Activated CD4-positive, alpha-beta T cell treated with anti-CD3 and anti-CD28 coated beads, Interleukin-2, amount 10 ng/mL, durations not matched to agents 7 days and 5 days (primary cell): ENCODE measurements around the gene LTK. TPM values are rescaled to one million over a fixed set of nuclear protein-coding genes. Genes with fewer than 3 reads are reported as not detected.

ENCODE experiments used
- CTCF ChIA-PET: fragments of 350-600 bp; sonication (Branson Sonifier 250); formaldehyde crosslinking; loops from one replicate; lab custom pipeline; 2021; ENCODE audit warnings: antibody characterized with exemption; lab: Charles Lee
- POLR2A ChIA-PET: fragments of 350-600 bp; sonication (Branson Sonifier 250); formaldehyde crosslinking; loops from one replicate; lab custom pipeline; 2021; ENCODE audit warnings: antibody characterized with exemption; lab: Charles Lee
- DNase-seq: peaks from one replicate; pipeline ENCODE4 v3.0.0-alpha.2; 2020
- H3K27ac Mint-ChIP-seq: one replicate; pipeline ENCODE4 v1.8.0; 2021; ENCODE audit warnings: mild to moderate bottlenecking, moderate library complexity, mixed read lengths
- H3K27me3 Mint-ChIP-seq: one replicate; pipeline ENCODE4 v1.8.0; 2021; ENCODE audit warnings: mixed read lengths
- H3K36me3 Mint-ChIP-seq: one replicate; pipeline ENCODE4 v1.8.0; 2021; ENCODE audit warnings: low read depth, mixed read lengths
- H3K4me1 Mint-ChIP-seq: one replicate; pipeline ENCODE4 v1.8.0; 2021; ENCODE audit warnings: mixed read lengths
- H3K4me3 Mint-ChIP-seq: one replicate; pipeline ENCODE4 v1.8.0; 2021; ENCODE audit warnings: mild to moderate bottlenecking, moderate library complexity, mixed read lengths
- H3K9me3 Mint-ChIP-seq: one replicate; pipeline ENCODE4 v1.8.0; 2021; ENCODE audit warnings: mixed read lengths
- total RNA-seq, 2 experiments: library from RNA; stranded (reverse); gene quantifications; one replicate each; pipeline ENCODE4 v1.2.3, GENCODE V29; 2021

LTK gene
- total RNA-seq, 2 experiments from 2014 or later: 0.87 to 1.1 TPM

DNA sequence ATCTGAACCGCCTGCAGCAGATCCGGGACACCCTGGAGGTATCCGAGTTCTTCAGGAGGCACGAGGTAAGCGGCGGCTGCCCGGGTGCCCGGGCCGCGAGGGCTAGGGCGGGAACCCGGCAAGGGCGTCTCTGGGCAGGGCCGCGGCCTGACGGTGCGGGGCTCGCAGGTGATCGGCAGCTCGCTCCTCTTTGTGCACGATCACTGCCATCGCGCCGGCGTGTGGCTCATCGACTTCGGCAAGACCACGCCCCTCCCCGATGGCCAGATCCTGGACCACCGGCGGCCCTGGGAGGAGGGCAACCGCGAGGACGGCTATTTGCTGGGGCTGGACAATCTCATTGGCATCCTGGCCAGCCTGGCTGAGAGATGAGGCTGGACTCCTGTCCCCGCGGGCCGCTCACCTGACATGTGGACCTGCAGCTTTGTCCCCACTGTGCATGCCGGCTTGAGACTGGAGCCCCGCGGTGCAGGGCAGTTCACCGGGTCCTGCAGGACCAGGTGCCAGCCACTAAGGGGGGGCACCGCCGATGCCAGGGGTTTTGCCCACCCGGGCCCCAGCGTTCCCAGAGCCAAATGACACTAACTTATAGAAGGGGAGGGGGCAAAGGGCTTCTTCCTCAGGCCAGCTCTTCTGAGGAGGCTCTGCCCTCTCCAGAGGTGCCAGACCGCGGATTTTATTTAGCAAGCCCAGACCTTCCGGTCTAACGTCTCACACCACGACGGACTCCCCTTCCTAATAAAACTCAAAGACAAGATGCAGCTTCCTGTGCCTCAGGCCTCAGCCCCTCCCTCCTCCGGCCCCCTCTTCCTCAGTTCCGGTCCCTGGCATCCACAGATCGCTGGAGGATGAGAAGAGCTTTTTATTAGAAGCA is 10.6 kb downstream of the LTK start:
- POLR2A ChIA-PET: interaction anchor here (0.7 kb wide), 1 partner anchor 12 kb away, joined by 4 read pairs; no protein-coding TSS in a partner anchor
- H3K27ac Mint-ChIP-seq: no peak overlapping the region

GRCh38 chr15:41501931-41502794 is 11.5 kb downstream of the LTK start:
- Mint-ChIP-seq H3K36me3 (no peaks in the 10 kb centered on the region), H3K9me3 (no peaks in the 10 kb centered on the region), H3K27me3 (peaks cover 77% of the 10 kb centered on the region), H3K4me3 (peak overlapping the region; percentile 59), H3K4me1 (peaks cover 22% of the 10 kb centered on the region), H3K27ac (no peak overlapping the region)
- ChIA-PET CTCF (interaction anchor here (0.5 to 0.6 kb wide), 2 partner anchors 101 to 254 kb away, joined by 3 to 4 read pairs; no protein-coding TSS in a partner anchor), POLR2A (interaction anchor here (0.6 kb wide), 1 partner anchor 37 kb away, joined by 6 read pairs; no protein-coding TSS in a partner anchor)
- peak; percentile 50 for DNase-seq

More for the DNA sequence above, 10.6 kb downstream of the LTK start:
- CTCF ChIA-PET: interaction anchor here (0.7 to 1.4 kb wide), 4 partner anchors 36 to 309 kb away, joined by 3 to 5 read pairs (median 5); no protein-coding TSS in a partner anchor
- Mint-ChIP-seq H3K9me3 (no peaks in the 10 kb centered on the region), H3K4me3 (peak overlapping the region; percentile 59), H3K36me3 (no peaks in the 10 kb centered on the region), H3K4me1 (peaks cover 22% of the 10 kb centered on the region), H3K27me3 (peaks cover 76% of the 10 kb centered on the region)
- no peak for DNase-seq

- CTCF ChIA-PET: interaction anchor here (0.6 kb wide), 1 partner anchor 254 kb away, joined by 4 read pairs; no protein-coding TSS in a partner anchor
- Mint-ChIP-seq H3K4me1 (peaks cover 22% of the 10 kb centered on the region), H3K27me3 (peaks cover 79% of the 10 kb centered on the region), H3K9me3 (no peaks in the 10 kb centered on the region), H3K4me3 (peak overlapping the region; percentile 47), H3K36me3 (no peaks in the 10 kb centered on the region), H3K27ac (no peak overlapping the region)
- peak; percentile 38 for DNase-seq
- POLR2A ChIA-PET: interaction anchor here (0.6 kb wide), 1 partner anchor 38 kb away, joined by 6 read pairs; no protein-coding TSS in a partner anchor
Observed at GRCh38 chr15:41501191-41501917, 12.3 kb downstream of the LTK start.

DNA sequence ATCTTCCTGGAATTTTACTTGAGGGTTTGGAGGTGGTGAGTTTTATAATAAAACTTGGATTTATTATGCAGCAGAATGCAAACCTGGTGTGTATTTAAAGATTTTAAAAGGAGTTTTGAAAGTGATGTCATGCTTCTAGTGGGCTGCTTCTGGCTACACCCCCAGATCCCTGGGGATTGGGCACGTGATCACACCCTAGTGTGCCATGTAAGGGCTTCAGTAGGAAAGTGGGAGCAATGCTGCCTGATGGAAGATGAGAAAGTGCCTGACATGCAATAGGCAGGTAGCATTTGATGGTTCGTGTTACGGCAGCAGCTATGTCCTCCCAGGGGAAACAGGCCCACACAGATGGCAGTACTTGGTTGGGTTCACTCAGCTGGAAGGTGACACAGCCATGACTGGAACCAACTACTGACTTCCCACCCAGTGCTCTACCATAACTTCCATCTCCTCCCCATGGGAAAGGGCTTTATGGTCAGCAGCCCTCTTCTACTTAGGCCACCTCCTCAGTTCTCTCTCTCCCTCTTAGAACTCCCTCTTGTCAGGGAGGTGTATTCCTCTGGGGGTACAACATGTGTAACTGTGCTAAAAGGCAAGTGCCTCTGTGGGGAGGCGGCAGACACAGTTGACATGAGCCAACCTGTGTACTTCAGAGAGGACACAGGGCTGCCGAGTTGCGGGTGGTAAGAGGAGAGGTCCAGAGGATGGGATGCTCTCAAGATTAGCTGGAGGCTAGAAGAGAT is 14.3 kb downstream of the LTK start:
- no peaks in the 10 kb centered on the region for H3K36me3 Mint-ChIP-seq
- peaks cover 74% of the 10 kb centered on the region for H3K27me3 Mint-ChIP-seq
- CTCF ChIA-PET: interaction anchor here (0.6 to 1.1 kb wide), 2 partner anchors 16 to 33 kb away, joined by 3 to 4 read pairs; no protein-coding TSS in a partner anchor
- no peak for DNase-seq
- H3K4me3 Mint-ChIP-seq: no peak overlapping the region
- H3K27ac Mint-ChIP-seq: no peak overlapping the region
- H3K9me3 Mint-ChIP-seq: no peaks in the 10 kb centered on the region
- POLR2A ChIA-PET: no interaction called here
- peaks cover 27% of the 10 kb centered on the region for H3K4me1 Mint-ChIP-seq

DNA sequence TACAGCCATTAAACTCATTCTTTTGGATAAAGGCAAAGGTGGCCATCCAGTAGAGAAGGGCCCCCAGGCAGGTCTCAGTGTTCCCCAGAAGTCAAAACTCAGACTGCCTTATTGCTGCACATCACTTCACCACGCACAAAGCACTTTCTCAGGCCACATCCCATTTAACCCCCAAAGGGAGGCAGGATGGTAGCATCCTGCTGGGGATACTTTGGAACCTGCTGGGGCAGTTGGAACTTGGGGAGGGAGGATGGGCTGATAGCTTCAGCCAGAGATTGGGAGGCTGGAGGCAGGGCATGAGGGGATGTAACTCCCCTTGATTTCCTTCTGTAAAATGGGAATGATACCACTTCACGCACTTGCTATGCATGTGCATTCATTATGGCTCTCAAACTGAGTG is 15.0 kb downstream of the LTK start:
- POLR2A ChIA-PET: no interaction called here
- Mint-ChIP-seq H3K4me1 (peaks cover 27% of the 10 kb centered on the region), H3K27ac (no peak overlapping the region), H3K27me3 (peaks cover 73% of the 10 kb centered on the region), H3K9me3 (no peaks in the 10 kb centered on the region), H3K36me3 (no peaks in the 10 kb centered on the region), H3K4me3 (no peak overlapping the region)
- no peak for DNase-seq
- CTCF ChIA-PET: interaction anchor here (0.6 kb wide), 1 partner anchor 40 kb away, joined by 4 read pairs; no protein-coding TSS in a partner anchor

GRCh38 chr15:41495736-41496599 is 17.7 kb downstream of the LTK start:
- H3K9me3 Mint-ChIP-seq: no peaks in the 10 kb centered on the region
- H3K36me3 Mint-ChIP-seq: no peaks in the 10 kb centered on the region
- peak overlapping the region; percentile 13 for H3K4me3 Mint-ChIP-seq
- CTCF ChIA-PET: interaction anchor here (1.4 kb wide), 1 partner anchor 17 kb away, joined by 3 read pairs; no protein-coding TSS in a partner anchor
- no peak overlapping the region for H3K27ac Mint-ChIP-seq
- peaks cover 28% of the 10 kb centered on the region for H3K4me1 Mint-ChIP-seq
- peak; percentile 26 for DNase-seq
- H3K27me3 Mint-ChIP-seq: peaks cover 67% of the 10 kb centered on the region
- POLR2A ChIA-PET: no interaction called here

- ChIA-PET POLR2A (no interaction called here), CTCF (interaction anchor here (1.4 to 2.2 kb wide), 2 partner anchors 16 to 29 kb away, joined by 3 to 8 read pairs; no protein-coding TSS in a partner anchor)
Observed at GRCh38 chr15:41494922-41495735, 18.5 kb downstream of the LTK start.

DNA sequence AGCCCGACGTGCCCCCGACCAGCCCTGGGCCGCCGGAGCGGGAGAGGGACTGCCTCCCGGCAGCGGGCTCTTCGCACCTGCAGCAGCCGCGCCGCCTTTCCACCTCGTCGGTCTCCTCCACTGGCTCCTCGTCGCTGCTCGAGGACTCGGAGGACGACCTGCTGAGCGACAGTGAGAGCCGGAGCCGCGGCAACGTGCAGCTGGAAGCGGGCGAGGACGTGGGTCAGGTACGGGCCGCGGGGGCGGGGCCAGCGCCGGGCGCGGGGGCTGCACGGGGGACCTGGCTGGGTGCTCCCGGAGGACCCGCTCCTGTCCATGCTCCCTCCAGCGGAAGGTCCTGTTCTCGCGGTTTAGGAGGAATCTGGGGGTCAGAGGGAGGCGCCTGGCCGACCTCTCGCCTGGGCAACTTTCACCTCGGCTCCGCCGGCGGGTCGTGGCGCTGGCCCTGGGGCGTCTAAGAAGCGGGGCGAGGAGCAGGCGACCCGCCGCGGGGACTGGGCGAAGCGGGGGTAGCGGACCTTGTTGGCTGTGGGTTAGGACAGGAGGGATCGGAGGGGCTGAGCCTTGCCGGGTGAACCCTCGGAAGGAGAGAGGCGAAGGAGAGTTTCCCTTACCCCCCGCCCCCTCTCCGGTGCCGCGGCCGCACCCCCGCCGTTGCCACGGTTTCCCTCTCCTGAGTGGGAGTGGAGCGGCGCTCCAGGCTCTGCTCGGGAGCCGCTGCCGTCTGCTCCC is 19.3 kb downstream of the LTK start:
- ChIA-PET POLR2A (no interaction called here), CTCF (interaction anchor here (1.2 to 2.2 kb wide), 3 partner anchors 15 to 590 kb away, joined by 3 to 8 read pairs (median 4); no protein-coding TSS in a partner anchor)
- Mint-ChIP-seq H3K4me3 (peak overlapping the region; percentile 54), H3K4me1 (peaks cover 32% of the 10 kb centered on the region), H3K27ac (no peak overlapping the region), H3K36me3 (no peaks in the 10 kb centered on the region), H3K9me3 (no peaks in the 10 kb centered on the region), H3K27me3 (peaks cover 54% of the 10 kb centered on the region)
- peak; percentile 42 for DNase-seq

More at GRCh38 chr15:41494922-41495735, 18.5 kb downstream of the LTK start:
- H3K4me3 Mint-ChIP-seq: peak overlapping the region; percentile 36
- no peaks in the 10 kb centered on the region for H3K9me3 Mint-ChIP-seq
- H3K4me1 Mint-ChIP-seq: peaks cover 29% of the 10 kb centered on the region
- peaks cover 60% of the 10 kb centered on the region for H3K27me3 Mint-ChIP-seq
- DNase-seq: peak; percentile 32
- H3K27ac Mint-ChIP-seq: no peak overlapping the region
- H3K36me3 Mint-ChIP-seq: no peaks in the 10 kb centered on the region

DNA sequence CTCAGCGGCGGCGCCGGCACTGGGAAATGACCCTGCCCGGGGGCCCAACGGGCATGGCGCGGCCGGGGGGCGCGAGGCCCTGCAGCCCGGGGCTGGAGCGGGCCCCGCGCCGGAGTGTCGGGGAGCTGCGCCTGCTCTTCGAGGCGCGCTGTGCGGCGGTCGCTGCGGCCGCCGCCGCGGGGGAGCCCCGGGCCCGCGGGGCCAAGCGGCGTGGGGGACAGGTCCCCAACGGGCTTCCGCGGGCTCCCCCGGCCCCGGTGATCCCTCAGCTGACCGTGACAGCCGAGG is 19.8 kb downstream of the LTK start:
- ChIA-PET CTCF (interaction anchor here (1.2 to 2.2 kb wide), 2 partner anchors 28 to 589 kb away, joined by 4 to 8 read pairs; no protein-coding TSS in a partner anchor), POLR2A (no interaction called here)
- Mint-ChIP-seq H3K4me1 (peaks cover 32% of the 10 kb centered on the region), H3K27me3 (peaks cover 49% of the 10 kb centered on the region), H3K9me3 (no peaks in the 10 kb centered on the region), H3K27ac (no peak overlapping the region), H3K4me3 (no peak overlapping the region), H3K36me3 (no peaks in the 10 kb centered on the region)
- no peak for DNase-seq
